Immature natural killer cell (primary cell): ENCODE measurements around the gene KRTAP10-8. TPM values are rescaled to one million over a fixed set of nuclear protein-coding genes. Genes with fewer than 3 reads are reported as not detected.
"Not testable (repeated sequence)": the region's sequence is repeated elsewhere in the genome, so short reads cannot be mapped to it uniquely, and the experiment has no call there.

ENCODE experiments used
- DNase-seq, 3 donors: peaks; one replicate each; pipeline ENCODE4 v3.0.0; 2022; ENCODE audit warnings: mixed read lengths in 1 of 3
- H3K27ac Mint-ChIP-seq, 6 donors: one replicate each; pipeline ENCODE4 v1.8.0; 2020; ENCODE audit warnings: mixed read lengths in 6 of 6, mild to moderate bottlenecking in 5 of 6, inconsistent platforms in 4 of 6, moderate library complexity in 3 of 6
- H3K27me3 Mint-ChIP-seq, 3 donors: one replicate each; pipeline ENCODE4 v1.8.0; 2020 to 2021; ENCODE audit warnings: low read depth in 3 of 3, mild to moderate bottlenecking in 3 of 3, mixed read lengths in 3 of 3, moderate library complexity in 3 of 3, inconsistent platforms in 1 of 3
- H3K36me3 Mint-ChIP-seq, 3 donors: one replicate each; pipeline ENCODE4 v1.8.0; 2020; ENCODE audit warnings: mixed read lengths in 3 of 3, inconsistent platforms in 2 of 3, mild to moderate bottlenecking in 2 of 3
- H3K4me1 Mint-ChIP-seq, 2 donors: one replicate each; pipeline ENCODE4 v1.8.0; 2020; ENCODE audit warnings: inconsistent platforms in 2 of 2, mild to moderate bottlenecking in 2 of 2, mixed read lengths in 2 of 2, moderate library complexity in 1 of 2
- H3K4me3 Mint-ChIP-seq, 5 donors: one replicate each; pipeline ENCODE4 v1.8.0; 2020; ENCODE audit warnings: mild to moderate bottlenecking in 5 of 5, mixed read lengths in 5 of 5, inconsistent platforms in 3 of 5, moderate library complexity in 3 of 5
- H3K9me3 Mint-ChIP-seq, 6 donors: one replicate each; pipeline ENCODE4 v1.8.0; 2020; ENCODE audit warnings: mild to moderate bottlenecking in 6 of 6, mixed read lengths in 6 of 6, inconsistent platforms in 4 of 6, moderate library complexity in 3 of 6
- polyA plus RNA-seq, 3 donors: library from polyadenylated mRNA; unstranded; fragments of 300-500 nt; fragmentation: Illumina TruSeq; gene quantifications; one replicate each; pipeline ENCODE4 v1.2.3, GENCODE V29; 2021

The KRTAP10-8 gene
- polyA plus RNA-seq, 3 donors from 2014 or later, result not detected

DNA sequence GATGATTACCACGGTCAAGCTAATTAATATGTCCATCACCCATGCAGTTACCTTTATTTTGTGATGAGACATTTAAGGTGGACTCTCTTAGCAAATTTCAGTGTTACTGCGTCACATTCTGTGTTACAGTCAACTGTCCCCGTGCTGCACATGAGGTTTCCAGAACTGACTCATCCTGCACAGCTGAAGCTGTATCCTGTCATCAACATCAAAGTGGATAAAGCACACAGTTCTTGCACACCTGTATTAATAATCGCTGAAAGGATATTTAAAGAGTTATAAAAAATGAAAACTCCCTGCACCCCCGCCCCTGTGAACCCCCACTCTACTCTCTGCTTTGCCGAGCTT lies 28.1 kb upstream of the KRTAP10-8 start:
- Mint-ChIP-seq H3K36me3 (no peaks in the 10 kb centered on the region), H3K4me1 (no peaks in the 10 kb centered on the region), H3K27ac (no peak overlapping the region), H3K27me3 (peaks cover 4 to 28% (median 18%) of the 10 kb centered on the region in 3 donors), H3K9me3 (peaks cover 6 to 19% (median 14%) of the 10 kb centered on the region in 6 donors), H3K4me3 (no peak overlapping the region)
- no peak for DNase-seq

DNA sequence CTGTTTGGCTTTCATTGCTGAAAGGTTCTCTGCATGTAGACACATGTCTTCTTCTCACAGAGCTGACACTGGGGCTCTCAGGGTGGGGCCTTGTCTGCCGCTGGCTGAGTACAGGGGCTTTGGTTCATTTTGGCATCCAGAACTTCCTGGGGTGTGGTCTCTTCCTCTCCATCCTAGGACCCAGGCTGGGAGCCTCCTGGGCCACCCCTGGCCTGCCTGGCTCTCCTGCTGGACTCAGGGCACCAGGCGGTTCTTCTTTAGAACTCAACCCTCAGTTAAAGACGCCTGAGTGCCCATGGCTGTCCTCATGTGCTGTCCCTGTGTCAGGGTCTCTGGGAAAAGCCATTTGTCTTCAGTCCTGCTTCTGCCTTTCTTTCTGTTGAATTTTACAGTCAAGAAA lies 26.0 kb upstream of the KRTAP10-8 start:
- peaks cover 4 to 17% (median 10%) of the 10 kb centered on the region in 6 donors for H3K9me3 Mint-ChIP-seq
- no peak overlapping the region for H3K27ac Mint-ChIP-seq
- H3K36me3 Mint-ChIP-seq, result no peaks in the 10 kb centered on the region
- H3K4me3 Mint-ChIP-seq, result no peak overlapping the region
- DNase-seq, result no peak
- peaks cover 4 to 26% (median 16%) of the 10 kb centered on the region in 3 donors for H3K27me3 Mint-ChIP-seq
- H3K4me1 Mint-ChIP-seq, result no peaks in the 10 kb centered on the region

DNA sequence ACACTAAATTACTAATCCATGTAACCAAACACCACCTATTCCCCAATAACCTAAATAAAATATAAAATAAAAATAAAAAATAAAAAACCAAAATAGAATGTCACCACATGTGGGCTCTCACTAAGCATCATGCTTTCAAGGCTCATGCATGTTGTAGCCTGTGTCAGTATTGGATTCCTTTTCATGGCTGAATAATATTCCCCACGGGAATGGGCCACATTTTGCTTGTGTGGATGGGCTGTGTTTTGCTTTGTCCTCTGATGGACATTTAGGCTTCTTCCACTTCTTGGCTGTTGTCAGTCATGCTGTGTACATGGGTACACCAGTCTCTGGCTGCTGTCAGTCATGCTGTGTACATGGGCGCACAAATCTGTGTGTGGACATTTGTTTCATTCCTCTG lies 22.8 kb upstream of the KRTAP10-8 start:
- DNase-seq, result no peak
- H3K27me3 Mint-ChIP-seq, result peaks cover 2 to 15% (median 14%) of the 10 kb centered on the region in 3 donors
- H3K27ac Mint-ChIP-seq, result no peak overlapping the region
- peaks cover 0 to 1% (median 0%) of the 10 kb centered on the region in 6 donors for H3K9me3 Mint-ChIP-seq
- no peak overlapping the region for H3K4me3 Mint-ChIP-seq
- H3K4me1 Mint-ChIP-seq, result no peaks in the 10 kb centered on the region
- no peaks in the 10 kb centered on the region for H3K36me3 Mint-ChIP-seq

DNA sequence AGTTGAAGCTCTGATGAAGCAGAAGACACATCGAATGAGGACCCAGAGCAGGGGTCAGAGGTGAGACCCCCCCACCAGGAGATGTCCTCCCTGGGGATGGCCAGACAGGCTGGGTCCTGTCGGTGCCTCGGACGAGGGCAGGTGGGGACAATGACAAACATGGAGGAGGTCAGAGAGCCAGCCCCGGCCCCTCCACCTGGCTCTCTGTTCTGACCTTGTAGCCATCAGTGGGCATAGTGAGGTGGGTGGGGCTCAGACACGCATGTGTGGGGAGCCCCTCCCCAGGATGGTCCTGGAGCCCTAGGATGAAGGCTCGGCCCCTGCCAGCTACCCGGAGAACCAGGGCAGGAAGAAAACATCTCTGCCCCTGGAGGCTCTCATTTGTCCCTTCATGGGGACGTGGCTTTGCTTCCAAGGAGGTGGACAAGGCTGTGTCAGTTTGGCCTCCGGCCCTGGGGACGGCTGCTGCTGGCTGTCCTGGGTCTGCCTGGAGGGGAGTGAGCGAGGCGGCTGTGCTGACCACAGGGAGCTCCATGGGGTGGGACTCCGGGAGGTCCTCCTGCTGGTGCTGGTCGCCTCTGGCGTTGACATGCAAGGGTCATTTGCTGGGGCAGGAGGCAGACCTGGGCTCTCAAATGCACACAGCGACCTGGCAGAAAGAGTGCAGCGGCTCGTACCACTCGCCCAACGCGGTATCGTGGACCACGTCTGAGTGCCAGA lies 22.1 kb upstream of the KRTAP10-8 start:
- Mint-ChIP-seq H3K9me3 (no peaks in the 10 kb centered on the region), H3K27ac (no peak overlapping the region), H3K4me1 (no peaks in the 10 kb centered on the region), H3K27me3 (peaks cover 2 to 15% (median 14%) of the 10 kb centered on the region in 3 donors), H3K4me3 (no peak overlapping the region), H3K36me3 (no peaks in the 10 kb centered on the region)
- DNase-seq, result no peak

DNA sequence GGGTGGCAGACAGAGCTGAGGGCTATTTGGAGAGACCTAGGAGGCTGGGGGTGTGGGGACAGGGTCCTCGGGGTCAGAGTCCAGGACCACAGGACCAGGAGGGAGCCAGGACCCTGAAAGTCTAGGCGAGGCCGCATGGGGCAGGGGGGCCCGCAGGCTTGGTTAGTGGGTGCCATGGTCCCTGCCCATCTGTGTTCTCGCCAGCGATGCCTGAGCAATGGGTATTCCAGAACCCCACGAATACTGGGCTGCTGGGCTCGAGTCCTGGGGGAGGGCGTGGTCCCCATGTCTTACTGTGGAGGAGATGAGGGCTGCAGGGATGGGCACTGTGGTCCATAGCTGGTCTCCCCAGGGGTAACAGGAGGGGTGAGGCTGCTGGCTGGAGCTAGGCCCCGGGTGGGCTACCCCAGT lies 21.6 kb upstream of the KRTAP10-8 start:
- H3K27me3 Mint-ChIP-seq, result peaks cover 2 to 14% (median 12%) of the 10 kb centered on the region in 3 donors

DNA sequence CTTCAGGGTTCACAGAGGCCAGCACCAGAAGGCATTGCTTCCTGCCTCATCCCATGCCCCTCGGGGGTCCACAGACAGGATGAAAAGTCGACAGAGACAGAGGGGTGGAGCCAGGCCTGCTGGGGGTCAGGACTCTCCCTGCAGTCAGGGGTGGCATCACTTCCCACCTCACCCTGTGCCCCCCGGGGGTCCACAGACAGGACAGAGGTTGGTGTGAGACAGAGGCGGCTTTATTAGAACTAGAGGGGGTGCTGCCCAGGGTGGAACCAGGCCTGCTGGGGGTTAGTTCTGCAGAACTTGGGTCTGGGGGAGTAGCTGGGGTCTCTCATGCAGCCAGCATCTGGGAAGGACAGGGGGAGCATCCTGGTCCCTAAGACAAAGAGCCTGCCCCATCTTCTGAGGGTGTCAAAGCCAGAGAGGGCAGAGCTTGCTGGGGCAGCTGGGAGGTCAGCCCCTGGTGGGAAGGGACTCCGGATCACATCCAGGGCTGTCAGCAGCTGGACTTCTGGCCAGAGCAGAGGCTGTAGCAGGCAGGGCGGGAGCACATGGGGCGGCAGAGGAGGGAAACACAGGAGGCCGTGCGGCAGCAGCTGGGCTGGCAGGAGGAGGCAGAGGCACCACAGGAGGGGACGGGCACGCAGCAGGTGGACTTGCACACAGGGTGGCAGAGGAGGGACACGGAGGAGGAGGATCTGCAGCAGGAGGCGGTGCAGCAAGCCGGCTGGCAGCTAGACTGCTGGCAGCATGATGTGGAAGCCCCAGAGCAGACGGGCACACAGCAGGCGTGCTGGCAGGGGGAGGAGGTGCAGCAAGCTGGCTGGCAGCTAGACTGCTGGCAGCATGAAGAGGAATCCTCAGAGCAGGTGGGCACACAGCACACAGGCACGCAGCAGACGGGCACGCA lies 20.7 kb upstream of the KRTAP10-8 start:
- not testable (repeated sequence) for H3K27ac Mint-ChIP-seq, H3K4me1 Mint-ChIP-seq, H3K27me3 Mint-ChIP-seq, H3K36me3 Mint-ChIP-seq, H3K9me3 Mint-ChIP-seq, H3K4me3 Mint-ChIP-seq, DNase-seq

More for the DNA sequence above, 21.6 kb upstream of the KRTAP10-8 start:
- no peak for DNase-seq
- Mint-ChIP-seq H3K36me3 (no peaks in the 10 kb centered on the region), H3K4me1 (no peaks in the 10 kb centered on the region), H3K4me3 (no peak overlapping the region), H3K27ac (no peak overlapping the region), H3K9me3 (no peaks in the 10 kb centered on the region)

DNA sequence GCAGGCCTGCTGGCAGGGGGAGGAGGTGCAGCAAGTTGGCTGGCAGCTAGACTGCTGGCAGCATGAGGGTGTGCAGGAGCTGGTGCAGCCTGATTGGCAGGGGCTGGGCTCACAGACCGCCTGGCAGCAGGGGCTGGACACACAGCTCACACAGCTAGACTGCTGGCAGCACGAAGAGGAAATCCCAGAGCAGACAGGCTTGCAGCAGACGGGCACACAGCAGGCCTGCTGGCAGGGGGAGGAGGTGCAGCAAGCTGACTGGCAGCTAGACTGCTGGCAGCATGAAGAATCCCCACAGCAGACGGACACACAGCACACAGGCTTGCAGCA lies 20.1 kb upstream of the KRTAP10-8 start:
- H3K27ac Mint-ChIP-seq, H3K4me1 Mint-ChIP-seq, H3K4me3 Mint-ChIP-seq, H3K27me3 Mint-ChIP-seq, DNase-seq, H3K36me3 Mint-ChIP-seq, H3K9me3 Mint-ChIP-seq: not testable (repeated sequence)

DNA sequence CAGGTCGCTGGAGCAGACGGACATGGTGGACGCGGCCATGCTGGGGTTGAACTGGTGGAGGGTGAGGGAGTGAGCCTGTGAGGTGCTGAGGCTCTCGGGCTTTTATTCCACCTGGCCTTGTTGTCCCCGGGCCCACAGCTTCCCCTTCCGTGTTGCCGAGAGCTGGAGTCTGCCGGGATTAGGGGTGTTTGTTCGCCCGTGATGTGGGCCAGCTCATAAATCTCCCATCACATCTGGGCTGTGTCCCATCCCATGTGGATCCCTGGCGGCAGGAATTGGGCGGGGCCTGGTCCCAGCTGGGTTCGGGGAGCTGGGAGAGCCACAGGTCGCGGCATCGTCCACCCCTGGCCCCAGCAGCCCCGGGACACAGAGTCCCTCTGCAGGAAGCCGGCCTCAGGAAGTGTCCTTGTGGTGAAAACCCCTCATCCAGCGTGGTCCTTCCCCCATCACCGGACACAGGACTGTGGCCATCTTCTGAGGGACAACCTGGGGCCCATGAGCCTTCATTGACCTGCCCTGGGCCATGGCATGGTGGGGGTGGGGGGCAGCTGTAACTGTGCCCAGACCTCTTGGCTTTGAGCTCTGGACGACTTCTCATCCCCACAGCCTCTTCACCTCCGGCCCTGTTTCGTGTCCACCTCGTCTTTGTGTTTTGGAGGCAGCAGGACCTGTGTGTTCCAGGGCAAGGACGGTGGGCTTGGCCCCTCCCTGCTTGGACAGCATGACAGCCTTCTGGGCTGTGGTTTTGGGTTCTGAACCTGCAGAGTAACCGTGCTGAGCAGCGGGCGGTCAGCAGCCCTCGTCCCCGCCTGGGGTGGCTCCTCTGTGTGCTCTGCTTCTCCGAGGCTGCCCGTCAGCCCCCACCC lies 19.2 kb upstream of the KRTAP10-8 start, which contains the start of gene KRTAP10-6:
Gene KRTAP10-6 (minus strand): TSS at position 60 of the 866 bp plus-strand sequence. CDS start 21 bp downstream, at position 39.
- no peak within 1 kb of the TSS for H3K4me3 Mint-ChIP-seq
- H3K36me3 Mint-ChIP-seq, result no peaks in the 10 kb centered on the region
- H3K27me3 Mint-ChIP-seq, result peaks cover 0 to 5% (median 0%) of the 10 kb centered on the region in 3 donors
- H3K4me1 Mint-ChIP-seq, result no peaks in the 10 kb centered on the region
- H3K9me3 Mint-ChIP-seq, result no peaks in the 10 kb centered on the region
- H3K27ac Mint-ChIP-seq, result no peak within 1 kb of the TSS
- no peak for DNase-seq

DNA sequence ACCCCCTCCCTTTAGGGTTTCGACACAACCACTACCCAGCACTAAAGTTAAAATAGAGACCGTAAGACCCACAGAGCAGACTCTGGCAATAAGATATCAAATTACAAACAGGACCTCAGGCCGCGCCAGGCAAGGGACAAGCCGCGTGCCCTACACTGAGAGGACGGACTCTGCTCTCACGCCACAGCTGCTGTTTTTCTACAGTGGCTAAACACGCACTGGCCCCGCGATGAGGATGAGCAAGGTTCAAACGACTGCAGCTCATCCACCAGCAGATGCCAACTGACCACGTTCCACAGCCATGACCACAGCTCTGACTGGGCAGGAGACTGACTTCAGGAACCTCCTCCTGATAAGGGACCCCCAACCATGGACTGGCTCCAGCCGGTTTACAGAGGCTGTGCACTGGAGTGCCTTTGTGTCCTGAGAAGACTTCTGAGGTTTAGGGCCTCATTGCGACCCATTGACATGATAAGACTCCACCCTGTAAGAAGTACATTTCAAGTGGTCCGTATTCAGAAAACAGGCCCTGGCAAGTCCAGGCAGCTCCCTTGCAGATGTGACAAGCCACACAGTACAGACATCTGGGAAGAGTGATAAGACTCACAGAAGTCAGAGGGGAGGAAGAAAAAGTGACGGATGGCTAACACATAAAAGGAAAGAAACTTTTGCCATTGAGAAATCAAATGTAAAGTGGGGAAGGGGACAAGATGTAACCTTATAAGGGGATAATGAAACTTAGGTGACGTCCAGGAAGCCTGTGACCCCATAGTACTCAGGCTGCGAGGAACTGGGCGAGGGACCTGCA lies 18.1 kb upstream of the KRTAP10-8 start:
- Mint-ChIP-seq H3K4me3 (no peak overlapping the region), H3K9me3 (peaks cover 0 to 5% (median under 1%) of the 10 kb centered on the region in 6 donors), H3K4me1 (no peaks in the 10 kb centered on the region), H3K36me3 (peaks cover 0 to 6% (median 0%) of the 10 kb centered on the region in 3 donors), H3K27me3 (peaks cover 0 to 5% (median 2%) of the 10 kb centered on the region in 3 donors), H3K27ac (no peak overlapping the region)
- no peak for DNase-seq

DNA sequence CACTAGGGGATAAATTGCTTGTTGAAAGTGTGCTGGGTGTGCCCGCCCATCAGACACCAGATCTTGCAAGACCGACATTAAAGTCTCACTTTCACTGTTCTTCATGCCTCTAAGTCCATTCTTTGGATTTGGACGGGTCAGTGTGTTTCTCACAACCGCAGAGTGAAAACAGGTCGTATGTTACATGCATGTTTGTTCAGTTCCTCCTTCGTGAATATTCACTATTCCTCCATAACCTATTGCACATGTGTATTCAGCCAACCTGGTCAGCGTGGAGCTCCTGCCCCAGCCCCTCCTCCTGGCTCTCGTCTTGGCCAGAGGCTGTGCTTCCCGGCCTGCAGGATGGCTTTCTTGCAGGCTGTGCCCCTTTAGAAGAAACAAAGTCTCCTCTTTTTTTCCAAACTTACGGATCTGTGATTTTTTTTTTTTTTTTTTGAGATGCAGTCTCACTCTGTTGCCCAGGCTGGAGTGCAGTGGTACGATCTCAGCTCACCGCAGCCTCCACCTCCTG lies 17.4 kb upstream of the KRTAP10-8 start:
- Mint-ChIP-seq H3K4me1 (no peaks in the 10 kb centered on the region), H3K27ac (no peak overlapping the region), H3K27me3 (peaks cover 0 to 4% (median 3%) of the 10 kb centered on the region in 3 donors), H3K4me3 (no peak overlapping the region), H3K36me3 (peaks cover 0 to 6% (median 0%) of the 10 kb centered on the region in 3 donors), H3K9me3 (peaks cover 0 to 7% (median under 1%) of the 10 kb centered on the region in 6 donors)
- no peak for DNase-seq

DNA sequence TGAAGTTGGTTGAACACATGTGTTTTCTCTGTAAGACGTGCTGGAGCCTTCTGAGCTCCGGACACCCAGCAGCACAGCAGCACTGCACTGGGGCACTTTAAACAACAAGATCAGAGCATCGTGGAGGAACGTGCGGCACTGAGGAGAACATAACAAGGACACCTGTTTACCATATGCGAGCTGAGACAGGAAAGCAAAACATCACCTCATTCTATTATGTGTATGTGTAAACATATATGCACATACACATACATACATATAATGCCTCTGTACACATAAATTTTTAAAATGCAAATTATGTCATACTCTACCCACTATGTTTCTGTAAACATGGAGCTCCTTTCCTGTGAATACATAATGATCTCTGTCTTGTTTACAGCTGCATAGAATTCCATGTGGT lies 16.4 kb upstream of the KRTAP10-8 start:
- H3K27ac Mint-ChIP-seq, result no peak overlapping the region
- H3K4me1 Mint-ChIP-seq, result no peaks in the 10 kb centered on the region

DNA sequence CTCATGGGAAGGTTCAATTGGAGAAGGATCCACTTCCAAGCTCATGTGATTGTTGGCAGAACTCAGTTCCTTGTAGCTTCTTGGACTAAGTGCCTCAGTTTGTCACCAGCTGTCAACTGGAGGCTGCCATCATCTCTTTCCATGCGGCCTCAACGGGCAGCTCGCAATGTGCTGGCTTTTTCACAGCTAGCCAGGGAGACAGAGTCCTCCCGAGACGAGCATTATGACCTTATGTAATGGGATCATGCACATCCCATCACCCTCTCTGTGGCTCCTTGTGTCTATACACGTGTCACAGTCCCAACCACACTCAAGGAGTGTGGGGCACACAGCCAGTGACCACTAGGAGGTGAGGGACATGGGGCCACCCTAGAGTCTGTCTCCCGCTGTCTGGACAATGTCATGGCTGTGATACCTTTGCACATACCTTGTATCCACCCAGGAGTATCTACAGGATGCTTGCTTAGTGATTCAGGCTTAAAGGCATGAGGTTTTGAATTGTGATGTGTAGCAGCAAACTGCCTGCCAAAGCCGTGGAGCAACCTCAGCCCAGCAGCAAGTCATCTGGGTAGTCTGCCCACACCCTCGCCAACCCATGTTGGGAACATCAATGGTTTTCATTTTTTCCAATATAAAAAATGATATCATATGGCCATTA lies 15.7 kb upstream of the KRTAP10-8 start:
- peaks cover 0 to 7% (median under 1%) of the 10 kb centered on the region in 6 donors for H3K9me3 Mint-ChIP-seq
- peaks cover 0 to 6% (median 0%) of the 10 kb centered on the region in 3 donors for H3K36me3 Mint-ChIP-seq

More for the DNA sequence above, 16.4 kb upstream of the KRTAP10-8 start:
- H3K9me3 Mint-ChIP-seq, result peaks cover 0 to 7% (median under 1%) of the 10 kb centered on the region in 6 donors
- no peak overlapping the region for H3K4me3 Mint-ChIP-seq
- peaks cover 0 to 6% (median 0%) of the 10 kb centered on the region in 3 donors for H3K36me3 Mint-ChIP-seq
- H3K27me3 Mint-ChIP-seq, result peaks cover 0 to 4% (median 3%) of the 10 kb centered on the region in 3 donors
- no peak for DNase-seq

More for the DNA sequence above, 15.7 kb upstream of the KRTAP10-8 start:
- Mint-ChIP-seq H3K4me3 (no peak overlapping the region), H3K27ac (no peak overlapping the region), H3K4me1 (no peaks in the 10 kb centered on the region), H3K27me3 (peaks cover 0 to 6% (median 3%) of the 10 kb centered on the region in 3 donors)
- DNase-seq, result no peak
